Uterus (tissue), 4 donors: Measurements from ENCODE around the gene ZDHHC3. TPM values are rescaled to one million over a fixed set of nuclear protein-coding genes. Genes with fewer than 3 reads are reported as not detected.
A peak's percentile ranks its signal among the peaks of the same experiment; 100 is the strongest.

ENCODE experiments used
- DNase-seq, 2 donors: peaks; one replicate each; pipeline ENCODE4 v3.0.0-alpha.2; 2019 to 2020
- H3K27ac ChIP-seq, 2 donors: fragments of 200-600 bp; sonication (generic); 1 replicate in 1 of 2; 2 replicates in 1 of 2; pipeline ENCODE4 v1.5.1; 2016 to 2018
- H3K27me3 ChIP-seq, 2 donors: fragments of 200-600 bp; sonication (generic); one replicate each; pipeline ENCODE4 v1.5.1; 2018 to 2019; ENCODE audit warnings: control low read depth in 1 of 2
- H3K36me3 ChIP-seq, 2 donors: fragments of 200-600 bp; sonication (generic); one replicate each; pipeline ENCODE4 v1.5.1; 2019; ENCODE audit warnings: control low read depth in 1 of 2
- H3K4me1 ChIP-seq, 2 donors: fragments of 200-600 bp; sonication (generic); one replicate each; pipeline ENCODE4 v1.5.1; 2018 to 2019; ENCODE audit warnings: control low read depth in 1 of 2
- H3K4me3 ChIP-seq, 2 donors: fragments of 200-600 bp; sonication (generic); 1 replicate in 1 of 2; 2 replicates in 1 of 2; pipeline ENCODE4 v1.5.1; 2018 to 2019; ENCODE audit warnings: mild to moderate bottlenecking in 1 of 2
- H3K9me3 ChIP-seq, 2 donors: fragments of 200-600 bp; sonication (generic); one replicate each; pipeline ENCODE4 v1.5.1; 2019; ENCODE audit warnings: control low read depth in 1 of 2
- POLR2A ChIP-seq, 2 donors: fragments of 450-650 bp; IDR thresholded peaks; one replicate each; pipeline ENCODE4 v1.6.1; 2016; ENCODE audit warnings: antibody characterized with exemption in 2 of 2, mild to moderate bottlenecking in 1 of 2, moderate library complexity in 1 of 2
- intact Hi-C: fragments of 100-400 bp; cut with DNase I; formaldehyde crosslinking; loops from one replicate; pipeline ENCODE4 v1.15.1; 2023; ENCODE audit warnings: low total_unique reads
- total RNA-seq, 4 donors: library from RNA; depleted of rRNA in 3 of 4; stranded (reverse); fragments of >200 nt in 3 of 4; gene quantifications; one replicate each; pipeline versions ENCODE4 v1.1.0 to v1.2.4, GENCODE V29; 2014 to 2023
- TF ChIP-seq, protein P1 (sequence below), 4 experiments: fragments of 200-600 bp in 2 of 4; fragments of 450-650 bp in 2 of 4; sonication (generic) in 2 of 4; IDR thresholded peaks; one replicate each; pipeline ENCODE4 v1.5.1; 2016 to 2019; ENCODE audit warnings: antibody characterized with exemption in 4 of 4, mild to moderate bottlenecking in 2 of 4, moderate library complexity in 1 of 4
- donor health status: DM: yes; HTN: yes; CAD: no.

ZDHHC3 gene
- total RNA-seq, 4 donors from 2014 or later = 29.7 to 76.2 (median 56.2) TPM

DNA sequence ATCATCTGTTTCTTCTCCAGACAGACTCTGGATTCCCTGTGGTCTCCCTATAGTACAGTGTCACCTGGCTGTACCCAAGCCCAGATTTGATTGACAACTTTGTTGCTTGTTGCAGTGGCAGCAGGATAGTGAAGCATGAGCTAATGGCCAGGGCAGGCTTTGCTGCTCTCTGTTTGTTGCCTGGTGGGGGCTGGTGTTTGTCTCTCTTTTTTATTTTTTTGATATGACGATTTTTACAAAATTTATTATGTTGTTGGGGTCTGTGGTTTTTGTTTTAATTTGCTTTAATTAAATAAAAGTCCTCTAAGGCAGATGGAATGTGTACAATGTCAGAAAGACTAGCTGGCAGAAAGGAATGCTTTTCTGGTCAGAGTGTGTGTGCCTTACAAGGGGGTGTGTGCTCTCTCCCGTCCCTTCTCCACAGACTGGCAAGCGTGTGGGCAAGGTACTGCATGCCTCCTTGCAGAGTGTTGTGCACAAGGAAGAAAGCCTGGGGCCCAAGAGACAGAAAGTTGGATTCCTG lies 34.9 kb upstream of the ZDHHC3 start:
- Histone ChIP-seq H3K4me3 (no peak overlapping the region), H3K27ac (peak overlapping the region; percentile 83 to 91), H3K36me3 (no peaks in the 10 kb centered on the region), H3K27me3 (no peaks in the 10 kb centered on the region), H3K4me1 (peaks cover 8 to 22% of the 10 kb centered on the region in 2 donors), H3K9me3 (no peaks in the 10 kb centered on the region)
- intact Hi-C loops = no loop called here
- no peak for DNase-seq
- TF ChIP-seq POLR2A (IDR thresholded peaks at IDR 0.05) = no peak
- TF ChIP-seq, protein P1, sequence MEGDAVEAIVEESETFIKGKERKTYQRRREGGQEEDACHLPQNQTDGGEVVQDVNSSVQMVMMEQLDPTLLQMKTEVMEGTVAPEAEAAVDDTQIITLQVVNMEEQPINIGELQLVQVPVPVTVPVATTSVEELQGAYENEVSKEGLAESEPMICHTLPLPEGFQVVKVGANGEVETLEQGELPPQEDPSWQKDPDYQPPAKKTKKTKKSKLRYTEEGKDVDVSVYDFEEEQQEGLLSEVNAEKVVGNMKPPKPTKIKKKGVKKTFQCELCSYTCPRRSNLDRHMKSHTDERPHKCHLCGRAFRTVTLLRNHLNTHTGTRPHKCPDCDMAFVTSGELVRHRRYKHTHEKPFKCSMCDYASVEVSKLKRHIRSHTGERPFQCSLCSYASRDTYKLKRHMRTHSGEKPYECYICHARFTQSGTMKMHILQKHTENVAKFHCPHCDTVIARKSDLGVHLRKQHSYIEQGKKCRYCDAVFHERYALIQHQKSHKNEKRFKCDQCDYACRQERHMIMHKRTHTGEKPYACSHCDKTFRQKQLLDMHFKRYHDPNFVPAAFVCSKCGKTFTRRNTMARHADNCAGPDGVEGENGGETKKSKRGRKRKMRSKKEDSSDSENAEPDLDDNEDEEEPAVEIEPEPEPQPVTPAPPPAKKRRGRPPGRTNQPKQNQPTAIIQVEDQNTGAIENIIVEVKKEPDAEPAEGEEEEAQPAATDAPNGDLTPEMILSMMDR (IDR thresholded peaks at IDR 0.05) = no peak

DNA sequence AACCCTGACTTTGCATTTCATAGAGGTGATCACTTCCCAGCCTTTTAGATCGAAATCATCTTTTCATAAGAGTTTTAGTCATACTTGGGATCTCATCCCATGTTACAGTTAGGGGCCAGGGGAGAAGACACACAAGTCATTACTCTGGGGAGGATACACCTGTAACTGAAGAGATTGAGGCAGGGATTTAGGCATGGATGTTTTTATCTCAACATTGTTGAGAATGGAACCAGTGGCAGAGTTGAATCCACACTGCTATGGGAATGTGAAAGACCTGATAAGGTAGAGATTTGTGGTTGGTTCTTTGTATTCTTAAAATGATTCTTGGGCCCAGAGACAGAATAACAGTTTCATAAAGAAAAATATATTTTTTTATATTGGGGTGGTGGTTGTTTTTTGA lies 33.9 kb upstream of the ZDHHC3 start:
- TF ChIP-seq, protein P1 (IDR thresholded peaks at IDR 0.05) = no peak
- TF ChIP-seq POLR2A (IDR thresholded peaks at IDR 0.05) = no peak
- Histone ChIP-seq H3K27me3 (no peaks in the 10 kb centered on the region), H3K36me3 (no peaks in the 10 kb centered on the region), H3K4me1 (peaks cover 8 to 22% of the 10 kb centered on the region in 2 donors), H3K9me3 (no peaks in the 10 kb centered on the region), H3K27ac (peak overlapping the region; percentile 83 to 91), H3K4me3 (no peak overlapping the region)
- intact Hi-C loops = no loop called here
- DNase-seq = no peak

DNA sequence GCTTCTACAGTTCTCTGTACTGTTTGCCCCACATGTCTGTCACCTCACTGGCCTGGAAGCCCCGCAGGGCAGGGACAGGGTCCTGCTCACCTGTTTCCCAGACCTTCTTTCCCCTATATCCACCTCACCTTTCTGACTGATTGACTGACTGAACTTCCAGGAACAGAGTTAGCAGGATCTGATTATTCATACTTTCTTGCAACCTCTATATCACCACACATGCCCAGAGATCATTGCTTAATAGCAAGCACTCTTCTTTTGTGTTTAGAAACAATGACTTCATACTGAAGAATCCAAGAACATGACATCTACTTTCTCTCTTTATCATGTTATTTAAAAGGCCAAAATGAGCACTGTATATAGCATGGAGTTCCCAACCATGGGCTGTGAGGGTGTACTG lies 32.1 kb upstream of the ZDHHC3 start:
- Histone ChIP-seq H3K4me1 (peaks cover 7 to 14% of the 10 kb centered on the region in 2 donors), H3K9me3 (no peaks in the 10 kb centered on the region), H3K27ac (no peak overlapping the region), H3K27me3 (no peaks in the 10 kb centered on the region), H3K36me3 (no peaks in the 10 kb centered on the region), H3K4me3 (no peak overlapping the region)
- intact Hi-C loops = no loop called here
- no peak for TF ChIP-seq POLR2A (IDR thresholded peaks at IDR 0.05)
- TF ChIP-seq, protein P1 (IDR thresholded peaks at IDR 0.05) = no peak
- DNase-seq = no peak

DNA sequence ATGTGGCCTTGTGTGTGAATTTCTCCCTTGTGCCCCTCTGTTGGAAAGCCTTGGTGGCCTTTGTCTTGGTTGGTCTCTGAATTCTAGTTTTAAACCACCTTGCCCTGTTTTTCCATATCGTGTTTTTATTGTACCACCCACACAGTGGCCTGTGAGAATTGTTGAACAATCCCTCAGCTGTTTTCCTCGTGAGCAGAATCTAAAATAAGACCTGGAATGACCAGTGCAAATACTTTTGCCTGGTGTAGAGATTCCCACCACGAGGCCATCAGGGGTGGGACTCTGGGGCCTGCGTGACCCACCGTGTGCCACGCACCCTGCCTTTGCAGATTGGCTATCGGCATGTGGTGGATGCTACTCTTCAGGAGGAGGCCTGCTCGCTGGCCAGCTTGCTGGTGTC lies 31.1 kb upstream of the ZDHHC3 start:
- intact Hi-C loops = no loop called here
- no peaks in the 10 kb centered on the region for H3K36me3 ChIP-seq

DNA sequence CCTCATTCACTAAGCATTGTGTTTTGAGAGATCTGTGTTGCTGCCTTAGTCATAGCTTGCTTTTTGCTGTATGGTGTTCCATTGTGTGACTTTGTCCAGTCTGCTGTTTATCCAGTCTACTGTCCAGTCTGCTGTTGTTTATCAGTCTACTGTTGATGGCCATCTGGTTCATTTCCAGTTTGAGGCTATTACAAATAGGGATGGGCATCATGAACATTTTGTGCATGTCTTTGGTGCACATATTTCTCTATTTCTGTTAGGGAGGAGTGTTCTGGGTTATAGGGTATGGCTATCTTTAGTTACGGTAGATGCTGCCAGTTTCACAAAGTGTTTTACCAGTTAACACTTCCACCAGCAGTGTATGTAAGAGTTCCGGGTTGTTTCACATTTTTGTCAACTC lies 27.9 kb upstream of the ZDHHC3 start:
- Histone ChIP-seq H3K4me3 (no peak overlapping the region), H3K36me3 (no peaks in the 10 kb centered on the region), H3K27ac (no peak overlapping the region), H3K9me3 (no peaks in the 10 kb centered on the region), H3K27me3 (no peaks in the 10 kb centered on the region), H3K4me1 (no peaks in the 10 kb centered on the region)
- TF ChIP-seq, protein P1 (IDR thresholded peaks at IDR 0.05) = no peak
- TF ChIP-seq POLR2A (IDR thresholded peaks at IDR 0.05) = no peak
- no peak for DNase-seq
- intact Hi-C loops = no loop called here

More for the DNA sequence above, 31.1 kb upstream of the ZDHHC3 start:
- Histone ChIP-seq H3K9me3 (no peaks in the 10 kb centered on the region), H3K27ac (no peak overlapping the region), H3K4me1 (peaks cover 0 to 11% of the 10 kb centered on the region in 2 donors), H3K4me3 (no peak overlapping the region), H3K27me3 (no peaks in the 10 kb centered on the region)
- TF ChIP-seq POLR2A (IDR thresholded peaks at IDR 0.05) = no peak
- TF ChIP-seq, protein P1 (IDR thresholded peaks at IDR 0.05) = no peak
- DNase-seq = no peak
